H1 (cell line): ENCODE results near the gene GPC1. TPM values are rescaled to one million over a fixed set of nuclear protein-coding genes. Genes with fewer than 3 reads are reported as not detected.

Source experiments
- CHD7 ChIP-seq: fragments of 300-600 bp; sonication (generic); IDR thresholded peaks from 2 replicates; pipeline ENCODE4 v1.7.1; 2012; ENCODE audit warnings: low read length, moderate library complexity, mild to moderate bottlenecking, inconsistent platforms; ENCODE audit not compliant: insufficient replicate concordance
- HDAC2 ChIP-seq, 2 experiments: fragments of 300-600 bp in 1 of 2; sonication (generic) in 1 of 2; IDR thresholded peaks; 2 replicates each; pipeline ENCODE4 v1.6.1; 2011 to 2012; ENCODE audit warnings: low read depth in 2 of 2, low read length in 2 of 2, mild to moderate bottlenecking in 2 of 2, moderate library complexity in 2 of 2, borderline replicate concordance in 1 of 2, inconsistent platforms in 1 of 2
- POLR2AphosphoS5 ChIP-seq: IDR thresholded peaks from 2 replicates; pipeline ENCODE4 v1.6.1; 2011; ENCODE audit warnings: low read depth, low read length
- polyA plus RNA-seq, 7 experiments: library from polyadenylated mRNA; depleted of rRNA in 3 of 7; stranded (reverse) in 5 of 7; unstranded in 2 of 7; fragments of >200 nt in 5 of 7; fragments of 200-250 nt in 2 of 7; gene quantifications; 1 replicate in 5 of 7; 2 replicates in 1 of 7; 4 replicates in 1 of 7; pipeline versions ENCODE4 v1.2.1 to v1.2.3, GENCODE V29; 2011 to 2013; ENCODE audit warnings: missing spikeins in 2 of 7, mixed read lengths in 2 of 7
- total RNA-seq: library from RNA; stranded (reverse); fragmentation: NEBNext Ultra II Directional; extraction: Animal tissue kit (Norgen Biotek cat#: 25700); gene quantifications from 2 replicates; pipeline ENCODE4 v1.2.1, GENCODE V29; 2021

Gene GPC1
- total and polyA plus RNA-seq, 2 of the 8 experiments (the other 6 are each of a cell fraction or from before 2014, with no cell fraction given) = 21.9 to 28.3 TPM

- TF ChIP-seq CHD7 (no peak), POLR2AphosphoS5 (no peak), HDAC2 (IDR thresholded peaks at IDR 0.05; ENCODE audit: borderline replicate concordance in 1 of 2, low read depth in 2 of 2, low read length in 2 of 2) (no peak)
Measured at GRCh38 chr2:240467659-240468302, 32.3 kb downstream of the GPC1 start (continued).
